ENCODE results near the gene FOXN1.

Gene FOXN1

GRCh38 chr17:28527859-28528258 is 21.7 kb downstream of the FOXN1 start:
- no peak for DNase-seq

GRCh38 chr17:28528327-28529012 is 22.3 kb downstream of the FOXN1 start:
- no peak for DNase-seq

GRCh38 chr17:28529013-28529400 is 22.9 kb downstream of the FOXN1 start:
- no peak for DNase-seq

GRCh38 chr17:28530250-28530649 is 24.1 kb downstream of the FOXN1 start:
- no peak for DNase-seq

- DNase-seq, result no peak
Observed at GRCh38 chr17:28530926-28531325, 24.8 kb downstream of the FOXN1 start.

- DNase-seq, result no peak
Observed at GRCh38 chr17:28532050-28532960, 26.2 kb downstream of the FOXN1 start.

GRCh38 chr17:28533091-28533807 is 27.1 kb downstream of the FOXN1 start:
- DNase-seq, result no peak

GRCh38 chr17:28534740-28535375 is 28.7 kb downstream of the FOXN1 start:
- DNase-seq, result no peak

- DNase-seq, result no peak
Observed at GRCh38 chr17:28536532-28537218, 30.5 kb downstream of the FOXN1 start.

- DNase-seq, result no peak
Observed at GRCh38 chr17:28537219-28537610, 31.1 kb downstream of the FOXN1 start.

- DNase-seq, result no peak
Observed at GRCh38 chr17:28538296-28538895, 32.2 kb downstream of the FOXN1 start.

GRCh38 chr17:28540231-28540630 is 34.1 kb downstream of the FOXN1 start:
- DNase-seq, result no peak

GRCh38 chr17:28541439-28541838 is 35.3 kb downstream of the FOXN1 start:
- DNase-seq, result no peak

- no peak for DNase-seq
Observed at GRCh38 chr17:28544402-28545140, 38.4 kb downstream of the FOXN1 start.

- DNase-seq, result no peak
Observed at GRCh38 chr17:28545141-28545503, 39.0 kb downstream of the FOXN1 start.

GRCh38 chr17:28545787-28546415 is 39.8 kb downstream of the FOXN1 start:
- DNase-seq, result peak in 1 of 2 experiments; percentile 43

- DNase-seq, result no peak
Observed at GRCh38 chr17:28547096-28547622, 41.0 kb downstream of the FOXN1 start.

GRCh38 chr17:28547623-28548416 is 41.7 kb downstream of the FOXN1 start:
- DNase-seq, result peak; percentile 33 to 88

GRCh38 chr17:28548417-28549130 is 42.4 kb downstream of the FOXN1 start:
- DNase-seq, result no peak
